ENCODE measurements around the gene SERPING1. TPM values are rescaled to one million over a fixed set of nuclear protein-coding genes. Genes with fewer than 3 reads are reported as not detected.

Gene SERPING1
- total RNA-seq, 2 donors from 2014 or later: 166 to 216 TPM

DNA sequence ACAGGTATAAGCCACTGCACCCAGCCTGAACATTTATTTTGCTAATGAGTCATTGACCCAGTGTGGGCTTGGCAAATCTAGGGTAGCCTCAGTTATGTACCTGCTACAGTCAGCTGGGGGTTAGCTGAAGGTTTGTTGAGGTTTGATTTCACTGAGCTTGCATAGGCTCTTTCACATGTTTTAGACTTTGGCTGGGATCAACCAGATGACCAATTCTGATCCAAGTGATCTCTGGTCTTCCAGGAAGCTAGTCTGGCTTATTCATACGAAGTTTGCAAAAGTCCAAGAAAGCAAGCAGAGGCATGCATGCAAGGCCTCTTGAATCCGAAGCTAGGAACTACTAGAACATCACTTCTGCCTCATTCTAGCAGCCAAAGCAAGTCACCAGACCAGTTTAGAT is 21.0 kb downstream of the SERPING1 start:
- Histone ChIP-seq H3K27me3 (no peaks in the 10 kb centered on the region), H3K27ac (no peak overlapping the region), H3K9me3 (no peaks in the 10 kb centered on the region), H3K36me3 (replicated peaks in 1 of 2; ENCODE audit: insufficient read depth in 1 of 2, low read depth in 2 of 2) (peaks cover 0 to 2% of the 10 kb centered on the region in 2 donors), H3K4me3 (no peak overlapping the region), H3K4me1 (no peaks in the 10 kb centered on the region)
- intact Hi-C loops (cut with DNase I): no loop called here
- WGBS, 2 donors: 64 to 71% methylated on average over 2 of the region's 2 CpGs
- ATAC-seq: no peak
- TF ChIP-seq, protein P1, sequence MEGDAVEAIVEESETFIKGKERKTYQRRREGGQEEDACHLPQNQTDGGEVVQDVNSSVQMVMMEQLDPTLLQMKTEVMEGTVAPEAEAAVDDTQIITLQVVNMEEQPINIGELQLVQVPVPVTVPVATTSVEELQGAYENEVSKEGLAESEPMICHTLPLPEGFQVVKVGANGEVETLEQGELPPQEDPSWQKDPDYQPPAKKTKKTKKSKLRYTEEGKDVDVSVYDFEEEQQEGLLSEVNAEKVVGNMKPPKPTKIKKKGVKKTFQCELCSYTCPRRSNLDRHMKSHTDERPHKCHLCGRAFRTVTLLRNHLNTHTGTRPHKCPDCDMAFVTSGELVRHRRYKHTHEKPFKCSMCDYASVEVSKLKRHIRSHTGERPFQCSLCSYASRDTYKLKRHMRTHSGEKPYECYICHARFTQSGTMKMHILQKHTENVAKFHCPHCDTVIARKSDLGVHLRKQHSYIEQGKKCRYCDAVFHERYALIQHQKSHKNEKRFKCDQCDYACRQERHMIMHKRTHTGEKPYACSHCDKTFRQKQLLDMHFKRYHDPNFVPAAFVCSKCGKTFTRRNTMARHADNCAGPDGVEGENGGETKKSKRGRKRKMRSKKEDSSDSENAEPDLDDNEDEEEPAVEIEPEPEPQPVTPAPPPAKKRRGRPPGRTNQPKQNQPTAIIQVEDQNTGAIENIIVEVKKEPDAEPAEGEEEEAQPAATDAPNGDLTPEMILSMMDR (IDR thresholded peaks at IDR 0.05): no peak
- no peak for TF ChIP-seq POLR2A (IDR thresholded peaks at IDR 0.05)
- DNase-seq: no peak

DNA sequence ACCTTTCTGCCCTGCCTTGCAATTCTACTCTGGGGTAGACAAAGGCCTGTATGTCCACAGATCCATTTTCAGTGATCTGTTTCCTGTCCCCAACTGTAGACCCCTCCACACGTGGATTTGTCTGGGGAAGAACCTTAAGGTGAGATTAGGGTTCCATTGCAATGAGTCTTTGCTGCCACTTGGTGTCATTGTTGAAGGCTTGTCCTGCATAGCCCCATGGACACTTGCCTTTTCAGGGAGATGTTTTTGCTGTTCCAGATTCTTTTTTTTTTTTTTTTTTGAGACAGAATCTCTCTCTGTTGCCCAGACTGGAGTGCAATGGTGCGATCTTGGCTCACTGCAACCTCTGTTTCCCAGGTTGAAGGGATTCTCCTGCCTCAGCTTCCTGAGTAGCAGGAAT is 21.8 kb downstream of the SERPING1 start:
- Histone ChIP-seq H3K9me3 (no peaks in the 10 kb centered on the region), H3K4me3 (no peak overlapping the region), H3K36me3 (replicated peaks in 1 of 2; ENCODE audit: insufficient read depth in 1 of 2, low read depth in 2 of 2) (peaks cover 0 to 2% of the 10 kb centered on the region in 2 donors), H3K27ac (no peak overlapping the region), H3K4me1 (no peaks in the 10 kb centered on the region), H3K27me3 (no peaks in the 10 kb centered on the region)
- intact Hi-C loops (cut with DNase I): no loop called here
- no peak for ATAC-seq
- no peak for TF ChIP-seq POLR2A (IDR thresholded peaks at IDR 0.05)
- TF ChIP-seq, protein P1 (IDR thresholded peaks at IDR 0.05): no peak
- WGBS, 2 donors: 79 to 88% methylated on average over 2 of the region's 2 CpGs
- no peak for DNase-seq

DNA sequence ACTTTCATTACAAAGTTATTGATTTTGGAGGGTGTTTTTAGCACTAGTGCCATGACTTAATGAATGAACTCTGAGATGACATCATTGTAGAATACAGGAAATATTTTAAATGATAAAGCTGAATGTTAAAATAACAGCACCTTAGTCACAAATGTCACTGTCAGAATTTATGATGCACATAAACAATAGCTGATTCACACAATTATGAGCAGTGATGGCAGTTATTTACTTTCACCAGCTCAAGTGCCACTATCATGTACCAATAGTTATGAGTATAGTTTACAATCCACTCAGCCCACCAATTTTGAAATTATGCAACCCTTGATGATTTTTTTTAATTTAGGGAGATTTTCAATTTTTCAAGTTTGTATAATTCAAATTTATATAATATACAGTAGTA is 23.0 kb downstream of the SERPING1 start:
- no peak for TF ChIP-seq POLR2A (IDR thresholded peaks at IDR 0.05)
- TF ChIP-seq, protein P1 (IDR thresholded peaks at IDR 0.05): no peak
- H3K4me1 ChIP-seq: no peaks in the 10 kb centered on the region
- DNase-seq: no peak
- H3K27me3 ChIP-seq: no peaks in the 10 kb centered on the region
- H3K4me3 ChIP-seq: no peak overlapping the region
- no peak overlapping the region for H3K27ac ChIP-seq
- H3K36me3 ChIP-seq (replicated peaks in 1 of 2; ENCODE audit: insufficient read depth in 1 of 2, low read depth in 2 of 2): no peaks in the 10 kb centered on the region
- no peak for ATAC-seq
- intact Hi-C loops (cut with DNase I): no loop called here
- H3K9me3 ChIP-seq: no peaks in the 10 kb centered on the region

DNA sequence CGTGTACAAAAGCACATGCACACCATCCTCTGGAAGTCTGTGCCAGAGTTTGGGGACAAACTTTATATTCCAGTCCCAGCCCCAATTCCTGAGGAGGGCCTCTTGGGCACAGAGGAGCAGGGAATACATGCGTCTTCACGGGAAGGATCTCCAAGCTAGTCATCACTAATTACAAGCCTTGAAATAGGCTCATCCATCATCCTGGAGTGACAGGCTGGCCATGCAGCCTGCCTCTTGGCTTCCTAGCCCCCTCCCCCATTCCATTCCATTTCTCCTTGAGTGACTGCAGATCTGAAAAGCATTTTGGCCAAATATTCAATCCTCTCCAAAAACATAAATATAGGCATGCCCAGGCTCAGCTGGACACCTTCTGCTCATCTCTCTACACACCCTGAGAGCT is 24.8 kb downstream of the SERPING1 start:
- no peaks in the 10 kb centered on the region for H3K36me3 ChIP-seq (replicated peaks in 1 of 2; ENCODE audit: insufficient read depth in 1 of 2, low read depth in 2 of 2)
- H3K9me3 ChIP-seq: no peaks in the 10 kb centered on the region
- no peak for TF ChIP-seq POLR2A (IDR thresholded peaks at IDR 0.05)
- TF ChIP-seq, protein P1 (IDR thresholded peaks at IDR 0.05): no peak
- H3K4me1 ChIP-seq: no peaks in the 10 kb centered on the region
- WGBS, 2 donors: 38 to 39% methylated on average over 3 of the region's 3 CpGs
- DNase-seq (no peak), ATAC-seq (no peak)
- no peak overlapping the region for H3K27ac ChIP-seq
- no peak overlapping the region for H3K4me3 ChIP-seq
- intact Hi-C loops (cut with DNase I): no loop called here
- H3K27me3 ChIP-seq: no peaks in the 10 kb centered on the region

DNA sequence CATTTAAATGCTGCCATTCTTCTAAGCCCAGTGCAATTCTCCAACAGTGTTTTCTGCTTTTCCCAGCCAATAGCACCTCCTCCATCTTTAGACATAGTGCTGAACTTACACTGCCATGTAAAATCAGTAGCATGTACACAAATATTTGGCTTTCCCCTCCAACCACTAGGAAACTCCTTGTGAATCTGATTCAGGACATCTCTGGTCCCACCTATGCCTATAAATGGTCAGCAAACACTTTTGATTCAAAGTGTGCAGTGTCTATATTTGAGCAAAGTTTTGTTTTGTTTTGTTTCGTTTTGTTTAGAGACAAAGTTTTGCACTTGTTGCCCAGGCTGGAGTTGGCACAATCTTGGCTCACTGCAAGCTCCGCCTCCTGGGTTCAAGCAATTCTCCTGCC is 27.4 kb downstream of the SERPING1 start:
- ATAC-seq: no peak
- 86 to 91% methylated on average over 2 of the region's 2 CpGs for WGBS, 2 donors

More for the DNA sequence above, 27.4 kb downstream of the SERPING1 start:
- no peak overlapping the region for H3K27ac ChIP-seq
- no peak overlapping the region for H3K4me3 ChIP-seq
- H3K27me3 ChIP-seq: no peaks in the 10 kb centered on the region
- intact Hi-C loops (cut with DNase I): no loop called here
- no peaks in the 10 kb centered on the region for H3K36me3 ChIP-seq (replicated peaks in 1 of 2; ENCODE audit: insufficient read depth in 1 of 2, low read depth in 2 of 2)
- H3K4me1 ChIP-seq: no peaks in the 10 kb centered on the region
- TF ChIP-seq, protein P1 (IDR thresholded peaks at IDR 0.05): no peak
- no peak for TF ChIP-seq POLR2A (IDR thresholded peaks at IDR 0.05)
- no peaks in the 10 kb centered on the region for H3K9me3 ChIP-seq
- no peak for DNase-seq

Data from body of pancreas (tissue), 4 donors.